Islet precursor cell (in vitro differentiated cells): ENCODE results near the gene TRERF1.

Experiments
- DNase-seq: peaks from one replicate; pipeline ENCODE4 v3.0.0-alpha.2; 2018

Gene TRERF1

GRCh38 chr6:42366011-42366705, 85.6 kb downstream of the TRERF1 start:
- no peak for DNase-seq

GRCh38 chr6:42365021-42365420, 86.7 kb downstream of the TRERF1 start:
- no peak for DNase-seq

GRCh38 chr6:42363926-42364849, 87.5 kb downstream of the TRERF1 start:
- DNase-seq, result no peak

DNA sequence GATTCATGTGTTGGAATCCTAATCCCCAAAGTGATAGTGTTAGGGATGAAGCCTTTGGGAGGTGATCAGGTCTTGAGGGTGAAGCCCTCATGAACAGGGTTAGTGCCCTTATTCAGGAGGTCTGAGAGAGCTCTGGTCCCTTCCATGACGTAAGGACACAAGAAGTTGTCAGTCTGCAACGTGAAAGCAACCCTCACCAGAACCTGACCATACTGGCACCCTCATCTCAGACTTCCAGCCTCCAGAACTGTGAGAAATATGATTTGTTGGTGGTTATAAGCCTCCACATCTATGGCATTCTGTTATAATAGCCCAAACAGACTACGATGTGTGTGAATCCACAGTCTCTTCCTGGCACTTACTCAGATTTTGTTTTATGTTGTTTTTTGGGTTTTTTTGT, 90.7 kb downstream of the TRERF1 start:
- no peak for DNase-seq

DNA sequence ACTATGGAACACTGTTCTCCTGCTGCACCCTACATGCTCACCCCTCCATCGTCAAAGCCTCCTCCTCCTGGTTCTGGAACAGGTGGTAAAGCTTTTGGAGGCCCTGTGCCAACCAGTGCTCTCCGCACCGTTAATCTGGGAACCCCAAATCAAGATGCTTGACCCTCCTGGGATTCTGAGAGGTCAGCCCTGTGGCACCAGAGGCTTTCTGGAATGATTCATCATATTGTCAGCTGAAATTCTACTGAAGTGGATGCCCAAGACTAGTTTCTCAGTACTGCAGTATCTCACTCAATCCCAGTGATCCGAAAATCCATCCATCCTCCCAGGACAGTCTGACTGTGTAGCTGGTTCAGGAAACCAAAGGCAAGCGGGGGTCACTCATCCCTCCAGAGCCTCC, 92.7 kb downstream of the TRERF1 start:
- no peak for DNase-seq

DNA sequence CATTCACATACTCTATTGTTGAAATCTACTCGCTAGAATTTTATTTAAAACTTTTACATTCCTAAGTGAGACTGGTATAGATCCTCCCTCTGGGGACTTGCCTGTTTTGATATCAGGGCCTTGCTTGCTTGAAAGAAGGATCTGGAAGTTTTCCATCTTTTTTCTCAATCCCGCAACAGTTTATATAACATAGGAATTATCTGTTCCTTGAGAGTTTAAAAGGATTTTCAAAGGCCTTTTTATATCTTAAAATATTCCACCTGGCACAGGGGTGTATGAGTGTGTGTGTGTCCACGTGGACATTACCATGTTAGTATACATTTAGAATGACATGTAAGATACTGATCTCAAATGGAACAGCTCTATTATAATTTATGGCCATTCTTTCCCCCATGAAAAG, 96.3 kb downstream of the TRERF1 start:
- no peak for DNase-seq

- DNase-seq, result no peak
Measured at GRCh38 chr6:42354702-42355101, 97.0 kb downstream of the TRERF1 start.

DNA sequence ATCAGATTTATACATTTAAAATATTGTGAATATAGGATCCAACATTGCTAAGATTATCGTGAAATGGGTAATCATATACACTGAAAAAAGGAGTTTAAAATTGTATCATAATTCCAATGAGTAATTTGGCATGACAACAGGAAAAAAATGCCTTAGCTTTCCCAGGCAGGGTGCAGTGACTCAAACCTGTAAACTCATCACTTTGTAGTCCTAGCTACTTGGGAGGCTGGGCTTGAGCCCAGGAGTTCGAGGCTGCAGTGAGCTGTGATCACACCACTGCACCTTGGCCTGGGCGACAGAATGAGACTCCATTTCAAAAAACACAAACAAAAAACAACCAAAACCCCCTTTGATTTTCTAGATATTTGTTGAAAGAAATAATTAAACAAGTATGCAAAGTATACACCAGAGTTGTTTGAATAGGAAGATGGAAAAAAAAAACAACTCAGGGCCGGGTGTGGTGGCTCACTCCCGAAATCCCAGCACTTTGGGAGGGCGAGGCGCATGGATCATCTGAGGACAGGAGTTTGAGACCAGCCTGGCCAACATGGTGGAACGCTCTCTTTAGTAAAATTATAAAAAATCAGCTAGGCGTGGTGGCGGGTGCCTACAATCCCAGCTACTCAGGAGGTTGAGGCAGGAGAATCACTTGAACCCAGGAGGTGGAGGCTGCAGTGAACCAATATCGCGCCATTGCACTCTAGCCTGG, 98.7 kb downstream of the TRERF1 start:
- no peak for DNase-seq

- DNase-seq, result no peak
Measured at GRCh38 chr6:42350911-42351310, 100.8 kb downstream of the TRERF1 start.

GRCh38 chr6:42349753-42350511, 101.8 kb downstream of the TRERF1 start:
- DNase-seq, result no peak

- peak; percentile 31 for DNase-seq
Measured at GRCh38 chr6:42347456-42347855, 104.3 kb downstream of the TRERF1 start.

GRCh38 chr6:42345696-42346416, 105.9 kb downstream of the TRERF1 start:
- DNase-seq, result peak; percentile 28

DNA sequence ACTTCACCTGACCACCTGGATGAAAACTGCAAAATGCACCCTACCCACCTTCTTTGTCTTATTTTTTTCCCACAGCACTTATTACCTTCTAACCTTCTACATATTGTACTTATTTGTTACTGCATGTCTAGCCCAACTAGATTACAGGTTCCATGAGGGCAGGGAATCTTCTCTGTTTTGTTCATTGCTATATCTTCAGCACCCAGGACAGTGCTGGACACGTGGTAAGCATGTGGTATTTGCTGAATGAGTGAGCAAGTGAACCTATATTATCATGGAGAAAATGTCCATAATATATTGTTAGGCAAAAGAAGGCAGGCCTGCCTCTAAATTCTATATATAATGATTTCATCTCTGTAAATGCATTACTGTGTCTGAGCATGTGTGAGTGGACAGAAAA, 107.0 kb downstream of the TRERF1 start:
- no peak for DNase-seq

DNA sequence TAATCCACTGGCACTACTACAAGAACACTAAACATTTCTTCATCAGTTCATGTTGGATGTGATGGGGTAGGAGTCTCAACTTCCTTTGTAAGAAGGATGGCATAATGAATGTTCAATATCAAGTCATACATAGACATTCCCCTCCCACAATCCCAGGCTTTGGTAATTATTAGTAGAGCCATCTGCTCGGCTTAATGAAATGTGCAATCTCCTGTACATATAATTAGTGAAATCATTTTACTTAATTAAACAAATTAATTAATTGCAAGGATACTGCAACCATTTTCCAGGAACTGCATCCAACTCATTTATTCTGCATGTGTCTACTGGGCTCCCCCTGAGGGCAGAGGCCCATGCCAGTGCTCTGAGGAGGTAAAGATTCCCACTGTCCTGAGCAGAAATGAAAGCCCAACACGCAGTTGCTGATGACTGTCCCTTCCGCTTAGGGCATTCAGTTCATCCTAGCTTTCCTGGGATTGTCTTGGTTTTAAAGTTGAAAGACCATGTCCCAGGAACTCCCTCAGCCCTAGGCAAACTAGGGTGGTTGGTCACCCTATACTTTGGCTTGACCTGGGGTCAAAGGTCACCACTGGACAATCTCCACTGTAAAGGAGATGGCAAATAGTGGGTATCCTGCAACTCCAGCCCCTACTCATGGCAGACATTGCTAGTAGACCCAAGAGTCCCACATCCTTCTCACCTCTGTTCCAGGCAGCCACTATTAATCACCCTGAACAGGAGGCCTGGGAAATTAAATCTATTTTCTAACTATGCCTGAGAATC, 109.8 kb downstream of the TRERF1 start:
- DNase-seq, result no peak

DNA sequence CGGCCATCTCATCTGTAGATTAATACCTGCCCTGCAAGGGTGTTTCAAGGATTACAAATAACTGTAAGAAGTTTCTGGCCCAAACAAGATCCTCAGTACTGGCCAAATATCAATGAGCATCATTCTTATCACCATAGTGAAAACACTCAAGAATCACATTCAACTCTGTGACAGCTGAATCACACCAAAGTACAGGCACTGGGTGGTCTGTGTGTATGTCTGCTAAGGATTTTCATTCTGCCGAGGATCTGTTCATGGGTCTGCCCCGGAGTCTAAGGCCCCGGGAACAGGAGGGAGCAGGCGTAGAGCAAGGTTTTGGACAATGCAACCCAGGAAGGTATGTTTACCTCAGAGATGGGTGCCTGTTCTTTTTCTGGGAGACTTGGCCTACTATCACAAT, 110.5 kb downstream of the TRERF1 start:
- DNase-seq, result no peak

GRCh38 chr6:42340511-42340910, 111.2 kb downstream of the TRERF1 start:
- no peak for DNase-seq

DNA sequence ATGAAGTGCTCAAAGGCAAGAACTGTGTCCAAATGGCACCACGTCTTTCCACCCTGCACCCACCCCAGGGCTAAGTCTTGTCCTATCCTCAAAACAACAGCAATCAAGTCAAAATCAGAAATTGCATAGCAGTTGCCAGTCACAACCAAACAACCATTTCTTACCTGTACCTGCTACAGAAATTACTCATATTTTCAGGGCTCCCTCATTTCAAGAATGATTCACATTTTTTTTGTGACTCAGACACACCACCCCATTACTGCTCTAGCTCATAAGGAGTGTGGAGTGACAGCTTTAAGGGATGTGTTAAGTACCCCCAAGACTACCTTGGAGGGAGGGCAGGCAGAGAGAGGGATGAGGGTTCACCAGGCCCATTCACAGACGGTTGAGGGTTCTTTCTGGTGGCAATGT, 111.7 kb downstream of the TRERF1 start:
- DNase-seq, result peak; percentile 4

DNA sequence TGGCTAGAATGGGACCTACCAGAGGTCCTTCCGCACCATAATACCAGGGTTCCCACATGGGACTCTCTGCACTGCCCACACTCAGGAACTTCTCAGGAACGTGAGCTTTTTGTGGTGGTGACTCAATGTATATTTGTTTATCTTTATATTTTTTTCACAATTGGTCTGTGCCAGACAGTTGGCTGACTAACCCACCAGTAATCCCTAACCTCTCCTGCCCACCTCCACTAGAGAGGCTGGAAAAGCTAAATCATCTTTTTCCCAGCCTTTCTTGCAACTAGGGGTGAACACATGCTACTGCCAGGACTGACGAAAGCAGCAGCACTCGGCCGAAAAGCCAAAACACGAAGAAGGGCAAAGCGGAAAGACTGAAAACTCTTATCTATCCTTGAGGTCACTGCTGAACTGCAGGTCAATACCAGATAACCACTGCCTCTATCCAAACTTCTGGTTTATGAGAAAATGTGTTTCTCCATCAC, 112.9 kb downstream of the TRERF1 start:
- no peak for DNase-seq

DNA sequence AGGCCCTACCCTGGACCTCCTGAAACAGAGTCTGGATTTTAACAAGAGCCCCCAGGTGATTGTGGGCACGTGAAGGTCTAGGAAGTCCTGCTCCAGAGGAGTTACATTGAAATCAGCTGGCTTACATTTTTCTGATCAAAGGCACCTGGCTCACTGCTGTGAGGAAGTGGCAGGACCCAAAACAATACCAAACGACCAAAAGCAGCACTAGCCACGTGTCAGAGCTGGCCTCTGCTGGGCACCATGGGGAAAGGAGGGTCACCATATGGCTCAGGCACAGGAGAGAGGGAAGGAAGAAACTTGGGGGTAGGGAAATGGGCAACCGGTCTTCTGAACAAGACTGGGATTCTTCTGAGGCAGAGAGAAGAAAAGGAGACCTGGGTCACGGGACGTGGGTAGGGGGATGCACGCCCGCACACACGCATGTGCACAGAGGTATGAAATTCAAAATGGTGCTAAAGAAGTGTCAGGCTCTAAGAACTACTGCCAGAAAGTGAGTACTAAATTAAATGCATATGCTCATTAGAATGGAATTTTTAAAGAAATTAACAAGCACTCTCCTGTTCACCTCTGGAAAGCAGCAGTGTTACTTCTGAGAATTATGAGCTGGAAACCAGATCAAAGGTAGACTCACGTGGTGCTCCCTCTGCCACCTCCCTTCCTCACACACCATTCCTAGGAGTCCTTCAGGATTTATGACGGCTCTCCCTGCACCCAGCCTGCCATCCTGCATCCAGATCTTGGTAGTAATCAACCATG, 113.6 kb downstream of the TRERF1 start:
- DNase-seq, result peak; percentile 25

- peak; percentile 40 for DNase-seq
Measured at GRCh38 chr6:42336431-42336830, 115.3 kb downstream of the TRERF1 start.
